ENCODE data around the gene CACNA2D3.
A peak's percentile ranks its signal among the peaks of the same experiment; 100 is the strongest.

Gene CACNA2D3

GRCh38 chr3:54641226-54642014, 519.1 kb downstream of the CACNA2D3 start:
- DNase-seq: no peak

DNA sequence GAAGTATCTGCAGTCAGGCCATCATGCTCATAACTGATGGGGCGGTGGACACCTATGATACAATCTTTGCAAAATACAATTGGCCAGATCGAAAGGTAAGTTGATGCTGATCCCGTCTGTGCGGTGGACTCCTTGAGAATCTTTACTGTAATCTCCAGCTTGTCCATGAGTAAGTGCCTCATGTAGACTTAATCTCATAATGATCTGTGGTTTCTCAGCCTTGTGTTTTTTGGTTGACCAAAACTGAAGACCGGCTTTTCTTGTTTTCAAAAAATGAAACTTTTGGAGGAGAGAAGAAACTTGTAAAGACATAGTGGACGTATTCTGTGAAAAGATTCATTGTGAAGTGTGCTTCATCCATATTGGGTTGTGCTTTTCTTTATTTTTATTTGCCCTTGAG, 519.8 kb downstream of the CACNA2D3 start:
- no peak for DNase-seq

- no peak for DNase-seq
Observed at GRCh38 chr3:54647721-54648120, 525.4 kb downstream of the CACNA2D3 start.

DNA sequence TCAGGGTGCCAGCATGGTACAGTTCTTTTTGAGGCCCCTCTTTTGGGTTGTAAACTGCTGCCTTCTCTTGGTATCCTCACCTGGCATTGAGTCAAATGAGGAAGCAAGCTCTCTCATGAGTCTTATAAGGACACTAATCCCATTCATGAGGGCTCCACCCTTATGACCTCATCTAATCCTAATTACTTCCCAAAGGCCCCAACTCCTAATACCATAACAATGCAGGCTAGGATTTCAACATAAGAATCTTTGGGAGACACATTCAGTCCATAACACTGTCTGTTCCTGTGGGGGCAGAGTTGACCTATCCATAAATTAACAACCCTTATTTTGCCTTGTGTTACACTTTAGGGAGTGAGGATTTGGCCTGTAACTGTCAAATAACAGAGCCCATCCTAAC, 527.2 kb downstream of the CACNA2D3 start:
- no peak for DNase-seq

DNA sequence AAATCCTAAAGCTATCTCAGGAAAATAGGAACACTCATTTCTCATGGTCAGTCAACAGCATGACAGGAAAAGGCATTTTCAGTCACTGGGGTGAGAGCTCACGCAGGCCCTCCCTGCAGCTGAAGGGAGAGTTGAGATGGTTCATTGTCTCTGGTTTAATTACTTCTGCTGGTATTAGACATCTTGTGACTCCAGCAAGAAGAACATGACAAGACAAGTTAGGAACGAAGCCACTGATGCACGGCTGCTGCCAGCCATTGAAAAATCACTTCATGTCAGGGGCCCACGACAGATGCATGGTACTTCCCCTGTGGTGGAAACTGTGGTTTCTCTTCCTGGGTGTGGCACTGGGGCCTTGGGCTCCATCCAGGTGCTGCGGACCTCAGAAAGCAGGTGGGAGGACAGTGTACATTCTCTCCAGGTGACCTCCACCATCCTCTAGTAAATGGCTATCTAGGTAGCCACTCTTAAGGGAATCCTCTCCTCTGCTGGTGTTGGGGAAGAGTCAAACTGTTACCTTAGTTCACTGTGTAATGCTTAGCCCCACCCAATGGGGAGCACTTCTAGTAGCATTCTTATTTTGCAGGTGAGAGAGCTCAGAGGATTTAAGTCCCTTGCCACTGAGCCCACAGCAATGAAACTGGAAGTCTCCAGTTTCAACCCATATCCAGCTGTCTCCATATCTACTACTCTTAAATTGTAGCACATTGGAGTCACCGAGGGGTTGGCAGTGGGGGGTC, 531.3 kb downstream of the CACNA2D3 start:
- no peak for DNase-seq

GRCh38 chr3:54654776-54655175, 532.4 kb downstream of the CACNA2D3 start:
- DNase-seq: no peak

DNA sequence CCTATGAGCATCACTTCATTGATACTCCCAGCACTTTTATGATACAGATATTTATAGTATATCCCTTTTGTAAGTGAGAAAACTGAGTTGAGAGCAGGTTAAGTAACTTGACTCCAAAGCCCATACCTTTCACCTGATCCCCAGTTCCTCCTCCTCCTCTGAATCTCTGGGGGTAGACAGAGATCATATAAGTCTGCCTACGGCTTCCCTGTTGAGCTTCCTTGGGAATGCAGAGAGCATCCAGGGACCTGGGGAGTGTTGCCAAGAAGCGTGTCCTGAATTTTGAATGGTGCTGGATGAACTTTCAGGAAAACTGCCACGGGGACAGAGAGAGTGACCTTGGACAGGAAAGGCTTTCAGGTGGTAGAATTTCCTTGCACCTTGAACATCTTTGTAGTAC, 537.0 kb downstream of the CACNA2D3 start:
- DNase-seq: no peak

DNA sequence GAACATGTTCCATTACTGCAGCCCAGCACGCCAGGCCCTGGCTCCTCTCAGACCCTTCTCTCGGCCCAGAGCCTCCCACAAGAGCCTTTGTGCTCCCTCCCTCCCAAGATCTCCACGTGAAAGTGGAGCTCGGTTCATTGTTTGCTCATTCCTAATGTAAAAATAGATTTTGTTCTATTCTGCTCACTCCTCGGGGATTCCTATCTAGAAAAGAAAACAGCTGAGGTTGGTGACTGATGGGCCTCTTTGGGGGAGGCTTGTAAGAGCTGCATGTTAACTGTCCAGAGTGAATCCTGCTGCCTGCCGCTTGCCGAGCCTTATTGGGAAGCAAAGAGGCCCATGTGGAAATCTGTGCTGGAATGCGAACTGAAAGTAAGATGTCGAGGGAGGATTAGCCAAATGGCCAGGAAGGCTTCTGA, 538.4 kb downstream of the CACNA2D3 start:
- peak; percentile 83 for DNase-seq

GRCh38 chr3:54661151-54661550, 538.8 kb downstream of the CACNA2D3 start:
- no peak for DNase-seq

DNA sequence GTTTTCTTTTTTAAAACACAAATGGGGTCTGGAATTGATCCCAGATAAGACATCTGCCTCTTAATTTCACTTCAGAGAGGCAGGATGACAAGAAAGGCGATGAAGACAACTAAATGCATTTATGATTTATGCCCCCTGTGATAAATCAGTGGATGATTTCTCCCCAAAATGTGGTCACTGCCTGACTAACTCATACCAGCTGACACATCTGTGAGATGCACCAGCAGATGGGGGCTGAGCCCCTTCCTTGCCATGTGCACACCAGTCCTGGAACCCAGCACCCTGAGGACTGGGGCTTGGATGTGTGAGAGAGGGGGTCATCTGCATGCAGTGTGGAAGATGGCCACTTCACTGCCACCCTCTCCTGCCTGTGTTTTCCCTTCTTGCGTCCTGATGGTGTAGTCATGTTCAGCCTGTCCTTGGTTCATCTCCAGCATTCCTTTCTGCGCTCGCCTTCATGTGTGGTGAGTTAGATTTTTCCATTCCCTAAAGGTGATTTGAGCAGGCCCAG, 541.2 kb downstream of the CACNA2D3 start:
- peak; percentile 62 for DNase-seq

DNA sequence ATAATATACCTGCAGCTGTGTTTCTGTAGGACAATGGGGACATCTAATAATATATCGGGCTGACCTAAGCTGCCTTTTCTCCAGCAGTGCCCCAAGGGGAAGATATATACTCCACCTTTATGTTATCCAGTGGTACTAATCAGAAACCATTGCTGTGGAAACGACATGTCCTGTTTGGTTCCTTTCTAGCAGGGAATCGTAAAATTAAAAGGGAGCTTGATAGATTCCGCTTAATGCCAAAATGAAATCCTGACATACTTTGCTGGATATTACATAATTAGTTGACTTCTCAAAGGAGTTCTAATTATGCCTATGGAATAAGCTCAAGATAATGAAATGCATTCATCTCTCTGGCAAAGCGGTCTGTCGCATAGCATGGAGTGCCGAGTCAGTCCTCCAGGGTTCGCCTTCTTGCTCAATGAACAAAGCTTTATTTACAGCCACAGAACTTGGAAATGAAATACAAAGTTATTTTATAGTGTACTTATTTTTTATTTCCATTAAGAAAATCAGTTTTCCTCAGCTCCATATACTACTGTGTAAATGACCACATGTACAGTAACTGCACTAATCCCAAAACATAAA, 542.8 kb downstream of the CACNA2D3 start:
- DNase-seq: no peak

DNA sequence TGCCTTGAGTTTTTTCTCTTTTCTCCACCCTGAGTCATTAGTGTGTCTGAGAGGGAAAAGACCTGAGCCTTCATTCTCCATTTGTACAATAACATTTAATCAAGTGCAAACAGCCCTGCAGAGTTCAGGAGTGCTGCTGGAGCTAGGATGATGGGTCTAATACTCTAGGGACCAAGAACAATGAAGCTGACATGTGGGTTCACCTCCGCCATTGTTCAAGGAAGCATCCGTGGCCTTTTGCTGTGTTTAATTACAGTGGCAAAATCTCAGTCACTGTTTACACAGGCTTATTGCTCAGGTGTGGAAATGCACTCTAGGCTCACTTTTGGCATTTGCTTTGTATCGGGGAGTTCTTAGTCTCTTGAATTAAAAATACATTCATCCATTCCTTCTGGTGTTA, 545.9 kb downstream of the CACNA2D3 start:
- no peak for DNase-seq

GRCh38 chr3:54670201-54671000, 548.0 kb downstream of the CACNA2D3 start:
- no peak for DNase-seq

- no peak for DNase-seq
Observed at GRCh38 chr3:54671511-54671910, 549.2 kb downstream of the CACNA2D3 start.

GRCh38 chr3:54676087-54676486, 553.7 kb downstream of the CACNA2D3 start:
- no peak for DNase-seq

DNA sequence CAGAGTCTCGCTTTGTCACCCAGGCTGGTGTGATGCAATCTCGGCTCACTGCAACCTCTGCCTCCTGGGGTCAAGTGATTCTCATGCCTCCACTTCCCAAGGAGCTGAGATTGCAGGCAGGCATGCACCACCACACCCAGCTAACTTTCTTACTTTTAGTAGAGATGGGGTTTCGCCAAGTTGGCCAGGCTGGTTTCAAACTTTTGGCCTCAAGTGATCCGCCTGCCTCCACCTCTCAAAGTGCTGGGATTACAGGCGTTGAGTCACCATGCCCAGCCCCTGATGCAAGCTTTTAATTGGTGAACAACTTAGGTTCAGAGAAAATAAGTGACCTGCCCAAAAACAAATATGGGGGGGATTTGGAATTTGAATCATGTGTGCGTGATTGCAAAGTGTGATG, 559.4 kb downstream of the CACNA2D3 start:
- no peak for DNase-seq

- DNase-seq: no peak
Observed at GRCh38 chr3:54685213-54685612, 562.9 kb downstream of the CACNA2D3 start.

DNA sequence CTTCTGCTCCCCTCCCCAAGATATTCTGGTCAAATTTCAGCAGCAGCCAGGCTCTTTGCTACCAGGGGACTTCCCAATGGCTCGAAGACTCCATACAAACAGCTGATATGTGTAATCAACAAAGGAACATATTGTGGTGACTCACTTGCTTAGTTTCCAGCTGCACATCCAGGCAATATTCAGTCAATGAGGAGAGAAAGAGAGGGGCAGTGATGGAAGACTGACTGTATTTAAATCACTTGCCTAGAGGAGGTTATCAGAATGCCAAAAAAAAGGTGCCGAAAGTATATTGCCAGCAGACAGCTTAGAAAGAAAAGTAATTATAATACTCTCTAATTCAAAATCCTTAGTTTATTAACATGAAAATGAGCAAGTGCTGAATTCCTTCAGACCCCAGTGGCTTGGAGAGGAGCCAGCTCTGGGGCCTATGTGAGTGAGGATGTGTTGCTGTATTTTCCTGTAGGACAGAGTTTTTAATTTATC, 569.0 kb downstream of the CACNA2D3 start:
- peak; percentile 33 for DNase-seq

DNA sequence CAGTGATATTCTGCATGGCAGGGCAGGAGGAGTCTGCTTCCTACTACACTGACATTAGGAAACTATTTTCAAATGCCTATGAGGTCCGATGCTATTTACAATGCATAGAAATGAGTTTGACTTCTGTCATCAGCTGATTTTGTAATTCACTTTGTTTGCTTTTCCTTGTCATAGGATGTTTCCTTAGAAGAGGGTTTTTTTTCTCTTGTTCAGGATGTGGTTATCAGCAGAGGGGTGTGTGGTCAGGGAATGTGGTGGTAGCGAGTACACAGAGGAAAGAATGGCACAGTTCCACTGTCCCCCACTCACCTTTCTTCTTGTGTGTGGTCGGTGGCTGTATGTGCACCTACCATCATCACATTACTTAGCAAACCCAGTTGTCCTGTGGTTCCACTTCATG, 574.0 kb downstream of the CACNA2D3 start:
- no peak for DNase-seq

GRCh38 chr3:54698054-54698453, 575.7 kb downstream of the CACNA2D3 start:
- no peak for DNase-seq

DNA sequence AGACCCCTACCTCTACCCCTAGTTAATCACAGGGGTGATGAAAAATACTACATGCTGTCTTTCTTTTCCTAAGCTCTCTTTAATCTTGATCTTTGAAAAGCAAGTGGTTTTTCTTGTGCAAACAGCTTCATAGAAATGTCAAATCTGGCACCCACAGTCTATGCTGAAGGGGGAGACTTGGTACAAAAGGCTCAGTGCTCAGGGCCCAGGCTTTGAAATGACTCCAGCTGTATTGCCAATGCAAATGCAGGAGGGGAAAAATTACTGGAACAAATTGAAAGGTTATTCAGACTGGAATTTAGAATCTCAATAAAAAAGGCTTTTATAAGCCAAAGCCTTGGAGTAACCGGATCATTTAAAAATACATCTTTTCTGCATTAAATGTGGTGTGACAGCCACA, 581.6 kb downstream of the CACNA2D3 start:
- no peak for DNase-seq

- no peak for DNase-seq
Observed at GRCh38 chr3:54705730-54706129, 583.4 kb downstream of the CACNA2D3 start.

GRCh38 chr3:54706738-54707137, 584.4 kb downstream of the CACNA2D3 start:
- DNase-seq: no peak
